GM18498 (cell line): ENCODE data around the gene SH3BP1.

Experiments
- ATAC-seq: cut with Tn5 transposase; IDR thresholded peaks from one replicate; pipeline ENCODE4 v1.9.1; 2021; ENCODE audit warnings: mild to moderate bottlenecking, moderate library complexity; ENCODE audit not compliant: unreplicated experiment

SH3BP1 gene

DNA sequence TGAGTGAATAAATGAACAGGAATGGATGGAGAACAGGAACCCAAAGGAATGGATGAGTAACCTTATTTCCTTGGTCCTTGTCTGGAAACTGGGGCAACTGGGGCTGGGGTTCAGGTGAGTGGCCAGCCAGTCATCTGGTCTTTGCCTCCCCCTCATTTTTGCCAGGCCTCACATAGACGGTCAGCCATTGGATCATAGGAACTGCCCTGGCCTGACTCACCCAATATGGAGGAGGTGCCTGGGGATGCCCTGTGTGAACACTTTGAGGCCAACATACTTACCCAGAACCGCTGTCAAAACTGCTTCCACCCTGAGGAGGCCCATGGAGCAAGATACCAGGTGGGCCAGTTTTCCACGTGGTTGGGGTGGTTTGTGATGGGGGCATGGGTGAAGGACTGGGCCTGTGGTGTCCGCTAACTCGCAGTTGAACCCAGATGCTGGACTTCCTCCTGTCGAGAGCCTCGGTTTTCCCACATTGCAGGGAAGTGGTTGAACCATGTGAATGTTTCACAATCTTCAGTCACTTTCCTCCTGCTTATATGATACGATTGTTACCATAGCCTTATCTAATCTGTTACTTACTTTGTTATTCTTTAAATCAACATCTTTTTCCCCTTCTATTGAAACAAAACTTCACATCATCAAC is 61.8 kb downstream of the SH3BP1 start:
- no peak for ATAC-seq

DNA sequence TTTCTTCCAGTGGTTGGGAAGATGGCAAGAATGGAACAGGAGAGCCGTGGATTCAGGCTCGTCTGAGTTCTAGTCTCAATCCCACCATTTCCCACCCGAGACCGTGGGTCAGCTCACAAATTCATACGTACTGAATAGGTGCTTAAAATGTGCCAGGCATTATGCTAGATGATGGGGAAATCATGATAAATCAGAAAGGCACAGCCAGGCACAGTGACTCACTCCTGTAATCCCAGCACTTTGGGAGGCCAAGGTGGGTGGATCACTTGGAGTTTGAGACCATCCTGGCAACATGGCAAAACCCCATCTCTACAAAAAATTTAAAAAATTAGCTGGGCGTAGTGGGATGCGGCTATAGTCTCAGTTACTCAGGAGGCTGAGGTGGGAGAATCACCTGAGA is 64.4 kb downstream of the SH3BP1 start:
- ATAC-seq: no peak

DNA sequence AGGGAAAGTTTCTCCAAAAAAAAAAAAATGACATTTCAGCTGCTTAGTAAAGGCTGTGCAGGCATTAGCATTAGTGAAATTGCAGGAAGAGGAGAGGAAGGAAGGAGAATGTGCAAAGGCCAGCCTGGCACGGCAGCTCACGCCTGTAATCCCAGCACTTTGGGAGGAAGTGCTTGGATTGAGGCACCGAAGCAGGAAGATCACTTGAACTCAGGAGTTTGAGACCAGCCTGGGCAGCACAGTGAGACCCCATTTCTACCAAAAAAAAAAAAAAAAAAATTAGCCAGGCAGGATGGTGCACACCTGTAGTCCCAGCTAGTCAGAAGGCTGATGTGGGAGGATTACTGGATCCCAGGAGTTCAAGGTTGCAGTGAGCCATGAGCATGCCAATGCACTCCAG is 65.2 kb downstream of the SH3BP1 start:
- ATAC-seq: no peak

DNA sequence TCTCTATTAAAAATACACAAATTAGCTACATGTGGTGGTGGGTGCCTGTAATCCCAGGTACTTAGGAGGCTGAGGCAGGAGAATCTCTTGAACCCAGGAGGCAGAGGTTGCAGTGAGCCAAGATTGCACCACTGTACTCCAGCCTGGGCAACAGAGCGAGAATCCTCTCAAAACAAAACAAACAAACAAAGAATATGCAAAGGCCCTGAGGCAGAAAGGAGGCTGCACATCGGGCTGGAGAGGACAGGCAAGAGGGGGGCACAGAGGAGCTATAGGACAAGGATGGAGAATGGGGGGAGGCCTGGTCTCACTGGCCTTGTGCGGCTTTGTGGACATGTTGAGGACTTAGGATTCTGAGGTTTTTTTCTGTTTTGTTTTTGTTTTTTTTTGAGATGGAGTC is 65.7 kb downstream of the SH3BP1 start:
- no peak for ATAC-seq
